ENCODE data around the gene PPFIBP1.

The PPFIBP1 gene

DNA sequence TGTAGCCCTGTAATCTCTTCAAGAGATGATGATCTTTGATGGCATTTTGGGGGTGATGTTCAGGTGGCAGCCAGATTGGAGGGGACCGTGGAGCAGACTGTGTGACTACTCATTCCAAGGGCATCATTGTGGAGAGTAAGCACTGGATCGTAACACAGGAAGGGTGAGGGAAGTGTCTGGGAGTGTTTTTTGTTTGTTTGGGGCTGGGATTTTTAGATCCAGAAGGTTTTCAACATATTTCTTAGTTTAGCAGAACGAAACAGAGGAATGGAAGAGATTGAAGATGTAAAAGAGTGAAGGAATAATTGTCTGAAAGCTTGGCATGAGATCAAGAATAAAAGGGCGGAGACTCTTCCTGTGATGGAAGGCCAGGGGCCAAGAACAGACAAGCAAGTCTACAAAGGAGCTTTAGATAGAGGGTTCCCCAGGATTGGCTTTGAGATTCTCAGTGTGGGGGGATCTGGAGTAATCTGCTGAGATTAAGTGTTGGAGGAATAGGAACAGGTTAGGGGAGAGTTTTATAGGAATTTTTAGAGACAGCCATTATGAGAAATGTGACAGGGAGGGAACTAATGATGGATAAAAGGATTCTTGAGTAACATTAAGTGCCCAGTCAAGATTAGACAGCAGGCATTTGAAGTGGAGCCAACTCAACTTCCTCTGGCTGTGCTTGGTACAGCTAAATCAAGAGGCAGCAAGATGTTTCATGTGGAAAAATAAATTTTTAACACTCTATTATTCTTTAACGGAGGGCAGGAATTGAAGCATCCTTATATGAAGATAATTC, 92.5 kb downstream of the PPFIBP1 start:
- DNase-seq (ENCODE audit: low spot score), result no peak
- TF ChIP-seq, protein P1, sequence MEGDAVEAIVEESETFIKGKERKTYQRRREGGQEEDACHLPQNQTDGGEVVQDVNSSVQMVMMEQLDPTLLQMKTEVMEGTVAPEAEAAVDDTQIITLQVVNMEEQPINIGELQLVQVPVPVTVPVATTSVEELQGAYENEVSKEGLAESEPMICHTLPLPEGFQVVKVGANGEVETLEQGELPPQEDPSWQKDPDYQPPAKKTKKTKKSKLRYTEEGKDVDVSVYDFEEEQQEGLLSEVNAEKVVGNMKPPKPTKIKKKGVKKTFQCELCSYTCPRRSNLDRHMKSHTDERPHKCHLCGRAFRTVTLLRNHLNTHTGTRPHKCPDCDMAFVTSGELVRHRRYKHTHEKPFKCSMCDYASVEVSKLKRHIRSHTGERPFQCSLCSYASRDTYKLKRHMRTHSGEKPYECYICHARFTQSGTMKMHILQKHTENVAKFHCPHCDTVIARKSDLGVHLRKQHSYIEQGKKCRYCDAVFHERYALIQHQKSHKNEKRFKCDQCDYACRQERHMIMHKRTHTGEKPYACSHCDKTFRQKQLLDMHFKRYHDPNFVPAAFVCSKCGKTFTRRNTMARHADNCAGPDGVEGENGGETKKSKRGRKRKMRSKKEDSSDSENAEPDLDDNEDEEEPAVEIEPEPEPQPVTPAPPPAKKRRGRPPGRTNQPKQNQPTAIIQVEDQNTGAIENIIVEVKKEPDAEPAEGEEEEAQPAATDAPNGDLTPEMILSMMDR (IDR thresholded peaks at IDR 0.05; ENCODE audit: borderline replicate concordance, control extremely low read depth, extremely low read depth, insufficient read depth, missing control alignments), result no peak
- in situ Hi-C loops (cut with MboI; ENCODE audit: low sequenced_read_pairs, unreplicated experiment), result no loop called here

DNA sequence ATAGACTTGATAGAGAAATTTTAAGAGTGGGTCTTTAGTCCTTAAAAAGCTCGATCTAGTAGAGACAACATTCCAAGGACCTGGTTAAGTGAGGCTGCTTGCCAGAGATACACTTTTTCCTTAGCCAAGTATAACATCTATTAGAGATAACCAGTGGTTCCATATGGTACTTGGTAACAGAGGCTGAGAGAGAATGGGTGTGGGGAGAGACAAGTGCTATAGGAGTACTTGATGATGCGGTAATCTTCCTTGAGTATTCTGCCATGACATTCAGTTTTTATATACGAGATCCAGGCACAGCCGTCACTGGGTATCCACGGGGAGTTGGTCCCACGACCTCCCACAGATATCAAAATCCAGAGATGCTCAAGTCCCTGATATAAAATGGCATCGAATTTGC, 94.8 kb downstream of the PPFIBP1 start:
- DNase-seq (ENCODE audit: low spot score), result no peak
- TF ChIP-seq, protein P1 (IDR thresholded peaks at IDR 0.05; ENCODE audit: borderline replicate concordance, control extremely low read depth, extremely low read depth, insufficient read depth, missing control alignments), result no peak
- in situ Hi-C loops (cut with MboI; ENCODE audit: low sequenced_read_pairs, unreplicated experiment), result no loop called here

DNA sequence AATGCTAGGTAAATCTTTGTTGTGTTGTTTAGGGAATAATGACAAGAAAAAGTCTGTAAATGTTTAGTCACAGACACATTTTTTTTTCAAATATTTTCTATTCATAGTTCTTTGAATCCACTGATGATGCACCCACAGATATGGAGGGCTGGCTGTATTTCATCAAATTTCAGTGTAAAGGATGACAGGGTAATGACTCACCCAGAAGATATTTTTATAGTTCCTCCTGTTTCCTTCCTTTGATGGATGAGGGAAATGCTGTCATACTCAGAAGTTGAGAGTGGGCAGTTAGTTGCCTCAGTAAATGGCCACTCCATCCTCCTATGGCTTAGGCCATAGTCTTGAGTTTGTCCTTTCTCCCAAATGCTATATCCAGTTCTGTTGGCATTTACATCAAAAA, 95.3 kb downstream of the PPFIBP1 start:
- in situ Hi-C loops (cut with MboI; ENCODE audit: low sequenced_read_pairs, unreplicated experiment), result no loop called here
- DNase-seq (ENCODE audit: low spot score), result no peak

DNA sequence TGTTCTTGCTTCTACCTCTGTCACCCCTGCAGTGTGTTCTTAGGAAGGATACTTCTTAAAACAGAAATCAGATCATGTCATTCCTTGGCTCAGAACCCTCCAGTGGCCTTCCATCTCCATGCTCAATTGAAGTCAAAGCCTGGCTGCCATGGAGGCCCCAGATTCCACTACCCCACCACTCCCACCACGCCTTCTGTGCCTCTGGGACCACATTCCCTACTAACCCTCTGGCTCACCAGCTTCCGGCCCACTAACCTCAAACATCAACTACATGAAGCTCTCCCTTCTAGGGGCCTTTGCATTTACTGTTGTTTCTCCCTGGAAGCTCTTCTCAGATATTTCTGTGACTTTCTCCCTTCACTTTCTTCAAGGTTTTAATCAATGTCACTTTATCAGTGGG, 96.1 kb downstream of the PPFIBP1 start:
- DNase-seq (ENCODE audit: low spot score), result no peak
- TF ChIP-seq, protein P1 (IDR thresholded peaks at IDR 0.05; ENCODE audit: borderline replicate concordance, control extremely low read depth, extremely low read depth, insufficient read depth, missing control alignments), result no peak
- in situ Hi-C loops (cut with MboI; ENCODE audit: low sequenced_read_pairs, unreplicated experiment), result no loop called here

More for the DNA sequence above, 95.3 kb downstream of the PPFIBP1 start:
- TF ChIP-seq, protein P1 (IDR thresholded peaks at IDR 0.05; ENCODE audit: borderline replicate concordance, control extremely low read depth, extremely low read depth, insufficient read depth, missing control alignments), result no peak

DNA sequence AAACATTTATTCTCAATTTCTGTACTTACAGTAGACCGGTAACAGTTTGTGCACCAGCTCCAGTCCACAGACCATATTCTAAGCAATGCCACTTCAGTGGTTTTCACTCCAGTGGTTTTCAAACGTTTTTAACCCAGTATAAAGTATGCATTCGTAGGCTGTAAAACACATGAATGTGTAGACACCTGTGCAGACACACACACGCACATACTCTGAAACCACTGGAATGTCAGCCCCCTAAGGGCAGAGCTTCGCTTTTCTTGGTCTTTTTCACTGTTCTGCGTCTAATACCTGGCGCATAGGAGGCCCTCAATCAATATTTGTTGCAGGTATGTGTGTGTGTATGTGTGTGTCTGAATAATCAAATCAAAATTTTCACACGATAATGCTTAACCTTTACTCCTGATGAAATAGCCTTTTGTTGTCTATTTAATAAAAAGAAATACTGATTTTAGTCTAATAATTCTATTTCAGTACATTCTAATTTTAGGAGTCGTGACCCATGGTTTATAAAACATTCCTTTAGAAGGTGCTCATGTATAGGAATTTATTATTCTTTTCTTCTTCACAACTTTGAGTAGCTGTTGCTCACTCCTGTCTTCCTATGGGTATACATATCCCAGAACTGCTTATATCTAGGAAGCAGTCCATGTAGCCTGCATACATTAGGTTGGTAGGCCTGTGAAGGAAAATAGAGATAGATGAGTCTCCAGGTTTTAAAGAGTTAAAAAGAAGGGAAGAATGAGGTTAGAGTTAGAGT, 98.6 kb downstream of the PPFIBP1 start:
- in situ Hi-C loops (cut with MboI; ENCODE audit: low sequenced_read_pairs, unreplicated experiment), result no loop called here
- TF ChIP-seq, protein P1 (IDR thresholded peaks at IDR 0.05; ENCODE audit: borderline replicate concordance, control extremely low read depth, extremely low read depth, insufficient read depth, missing control alignments), result no peak
- no peak for DNase-seq (ENCODE audit: low spot score)

DNA sequence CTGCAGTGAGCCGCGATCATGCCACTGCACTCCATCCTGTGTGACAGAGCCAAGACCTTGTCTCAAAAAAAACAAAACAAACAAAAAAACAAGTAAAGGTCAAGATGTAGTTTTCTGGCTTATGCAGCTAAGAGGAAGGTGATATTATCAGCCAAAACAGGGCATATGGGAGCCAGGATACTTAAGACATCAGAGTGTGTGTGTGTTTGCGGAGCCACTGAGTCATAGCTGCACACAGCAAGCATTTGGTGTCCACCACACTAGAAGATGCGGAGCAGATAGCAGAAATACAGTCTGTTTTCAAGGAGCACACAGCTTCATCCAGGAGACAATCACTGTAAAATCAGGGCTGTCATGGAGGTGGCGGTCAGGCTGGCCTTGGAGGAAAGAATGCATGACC, 99.6 kb downstream of the PPFIBP1 start:
- TF ChIP-seq, protein P1 (IDR thresholded peaks at IDR 0.05; ENCODE audit: borderline replicate concordance, control extremely low read depth, extremely low read depth, insufficient read depth, missing control alignments), result no peak
- DNase-seq (ENCODE audit: low spot score), result no peak
- in situ Hi-C loops (cut with MboI; ENCODE audit: low sequenced_read_pairs, unreplicated experiment), result no loop called here

All from GM13976 (cell line).